Mammary epithelial cell (primary cell): ENCODE data around the gene SGSM2.

Experiments
- CTCF ChIP-seq, 2 donors: IDR thresholded peaks in 1 of 2; conservative IDR thresholded peaks in 1 of 2; 2 replicates each; pipeline ENCODE4 v1.5.1; 2011 to 2012; ENCODE audit warnings: inconsistent platforms in 2 of 2, low read length in 2 of 2, mild to moderate bottlenecking in 2 of 2, control low read depth in 1 of 2, low read depth in 1 of 2; ENCODE audit not compliant: insufficient read depth in 1 of 2; ENCODE audit errors: extremely low read depth in 1 of 2
- EZH2 ChIP-seq: IDR thresholded peaks from 2 replicates; pipeline ENCODE4 v1.6.1; 2012; ENCODE audit warnings: low read length, inconsistent platforms, borderline replicate concordance

DNA sequence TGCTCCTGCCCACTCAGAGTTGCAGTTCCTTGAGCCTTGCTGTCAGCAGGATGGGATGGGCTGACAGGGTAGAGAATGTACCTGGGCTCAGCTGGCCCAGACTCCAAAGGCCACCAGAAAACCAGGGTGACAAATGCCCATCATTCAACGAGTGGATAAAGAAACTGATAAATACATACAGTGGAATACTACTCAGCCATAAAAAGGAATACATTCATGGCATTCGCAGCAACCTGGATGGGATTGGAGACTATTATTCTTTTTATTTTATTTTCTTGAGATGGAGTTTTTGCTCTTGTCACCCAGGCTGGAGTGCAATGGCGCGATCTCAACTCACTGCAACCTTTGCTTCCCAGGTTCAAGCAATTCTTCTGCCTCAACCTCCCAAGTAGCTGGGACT, 19.9 kb downstream of the SGSM2 start:
- TF ChIP-seq CTCF (conservative IDR thresholded peaks at IDR 0.05 in 1 of 2, IDR thresholded peaks at IDR 0.05 in 1 of 2; ENCODE audit: extremely low read depth in 1 of 2, insufficient read depth in 1 of 2, low read depth in 1 of 2, low read length in 2 of 2) (no peak), EZH2 (no peak)
